SK-N-SH treated with all-trans-retinoic acid at 6 μM for 48 hours (cell line): ENCODE results near the gene CLTC.

Source experiments
- ATAC-seq: fragments of 200-7000 bp; cut with Tn5 transposase; 3 replicates; pipeline ENCODE4 v1.9.1; 2020; ENCODE audit warnings: mild to moderate bottlenecking, moderate library complexity
- ARNTL ChIP-seq: fragments of 450-650 bp; formaldehyde crosslinking; IDR thresholded peaks from 2 replicates; pipeline ENCODE4 v1.5.0; 2020; ENCODE audit warnings: low read depth, mild to moderate bottlenecking, moderate library complexity, borderline replicate concordance
- CREB5 ChIP-seq: fragments of 250-450 bp; sonication (Bioruptor Pico); IDR thresholded peaks from 2 replicates; pipeline ENCODE4 v1.5.1; 2020; ENCODE audit warnings: low read depth, mild to moderate bottlenecking, moderate library complexity
- CSDC2 ChIP-seq: fragments of 250-450 bp; sonication (Bioruptor Pico); IDR thresholded peaks from 2 replicates; pipeline ENCODE4 v1.5.0; 2020; ENCODE audit warnings: mild to moderate bottlenecking, moderate library complexity
- CSRNP3 ChIP-seq: fragments of 250-450 bp; sonication (Bioruptor Pico); IDR thresholded peaks from 2 replicates; pipeline ENCODE4 v1.5.1; 2021; ENCODE audit warnings: mild to moderate bottlenecking, moderate library complexity
- ESRRG ChIP-seq: fragments of 250-450 bp; sonication (Bioruptor Pico); IDR thresholded peaks from 2 replicates; pipeline ENCODE4 v1.6.1; 2021; ENCODE audit warnings: mild to moderate bottlenecking
- GLIS3 ChIP-seq: fragments of 250-450 bp; sonication (Bioruptor Pico); IDR thresholded peaks from 2 replicates; pipeline ENCODE4 v1.5.0; 2020; ENCODE audit warnings: mild to moderate bottlenecking, moderate library complexity
- ISL1 ChIP-seq: fragments of 250-450 bp; sonication (Bioruptor Pico); IDR thresholded peaks from 2 replicates; pipeline ENCODE4 v2.1.2; 2022; ENCODE audit warnings: mild to moderate bottlenecking, moderate library complexity
- OSR1 ChIP-seq: fragments of 250-450 bp; sonication (Bioruptor Pico); IDR thresholded peaks from 2 replicates; pipeline ENCODE4 v1.8.0; 2022; ENCODE audit warnings: moderate library complexity, mild to moderate bottlenecking, inconsistent platforms
- PATZ1 ChIP-seq: fragments of 250-450 bp; sonication (Bioruptor Pico); IDR thresholded peaks from 2 replicates; pipeline ENCODE4 v1.8.0; 2020; ENCODE audit warnings: mild to moderate bottlenecking, moderate library complexity, borderline replicate concordance
- POU6F1 ChIP-seq: fragments of 250-450 bp; sonication (Bioruptor Pico); IDR thresholded peaks from 2 replicates; pipeline ENCODE4 v1.8.0; 2021; ENCODE audit warnings: low read depth, mild to moderate bottlenecking, moderate library complexity, borderline replicate concordance
- PPARA ChIP-seq: fragments of 250-450 bp; sonication (Bioruptor Pico); IDR thresholded peaks from 2 replicates; pipeline ENCODE4 v1.5.0; 2020; ENCODE audit warnings: mild to moderate bottlenecking, borderline replicate concordance
- TCF4 ChIP-seq: fragments of 250-450 bp; sonication (Bioruptor Pico); IDR thresholded peaks from 2 replicates; pipeline ENCODE4 v1.8.0; 2021; ENCODE audit warnings: mild to moderate bottlenecking, moderate library complexity, borderline replicate concordance
- TOX ChIP-seq: fragments of 250-450 bp; sonication (Bioruptor Pico); IDR thresholded peaks from 2 replicates; pipeline ENCODE4 v1.8.0; 2021; ENCODE audit warnings: mild to moderate bottlenecking, moderate library complexity, borderline replicate concordance
- TSHZ2 ChIP-seq: fragments of 250-450 bp; sonication (Bioruptor Pico); IDR thresholded peaks from 2 replicates; pipeline ENCODE4 v1.5.0; 2020; ENCODE audit warnings: mild to moderate bottlenecking, moderate library complexity
- ZC3H10 ChIP-seq: fragments of 250-450 bp; sonication (Bioruptor Pico); IDR thresholded peaks from 2 replicates; pipeline ENCODE4 v1.5.1; 2021; ENCODE audit warnings: mild to moderate bottlenecking, moderate library complexity
- ZFP3 ChIP-seq: fragments of 250-450 bp; sonication (Bioruptor Pico); IDR thresholded peaks from 2 replicates; pipeline ENCODE4 v1.5.0; 2020; ENCODE audit warnings: mild to moderate bottlenecking, moderate library complexity
- ZFP30 ChIP-seq: fragments of 450-650 bp; formaldehyde crosslinking; IDR thresholded peaks from 2 replicates; pipeline ENCODE4 v1.5.0; 2022; ENCODE audit warnings: mild to moderate bottlenecking, moderate library complexity
- ZNF70 ChIP-seq: fragments of 450-650 bp; formaldehyde crosslinking; IDR thresholded peaks from 2 replicates; pipeline ENCODE4 v1.5.0; 2020; ENCODE audit warnings: mild to moderate bottlenecking, moderate library complexity
- ZNF8 ChIP-seq: fragments of 450-650 bp; formaldehyde crosslinking; IDR thresholded peaks from 2 replicates; pipeline ENCODE4 v1.5.0; 2020; ENCODE audit warnings: mild to moderate bottlenecking, moderate library complexity

CLTC gene

GRCh38 chr17:59676716-59677115 is 57.0 kb downstream of the CLTC start:
- TF ChIP-seq OSR1 (CRISPR knock-in tag) (no peak), ZFP30 (CRISPR knock-in tag) (no peak), ESRRG (CRISPR knock-in tag) (no peak), ZC3H10 (no peak)
- TF ChIP-seq, all 23 proteins: peak for 0
- peak; percentile 16 for ATAC-seq

- no peak for ATAC-seq
- TF ChIP-seq TSHZ2 (CRISPR knock-in tag): no peak
These were observed 59.2 kb downstream of the CLTC start for GRCh38 chr17:59678918-59679317.

- peak; percentile 42; the same call in 1 of the 3 replicates for ATAC-seq
- TF ChIP-seq PATZ1 (CRISPR knock-in tag): no peak
- TF ChIP-seq POU6F1: no peak
- TF ChIP-seq GLIS3 (CRISPR knock-in tag): no peak
- no peak for TF ChIP-seq ESRRG (CRISPR knock-in tag)
- TF ChIP-seq CSRNP3 (CRISPR knock-in tag): no peak
- TF ChIP-seq ZFP3 (CRISPR knock-in tag): no peak
- no peak for TF ChIP-seq CREB5 (CRISPR knock-in tag)
- TF ChIP-seq ARNTL (CRISPR knock-in tag): no peak
- no peak for TF ChIP-seq OSR1 (CRISPR knock-in tag)
- TF ChIP-seq ZNF70: no peak
- no peak for TF ChIP-seq ZFP30 (CRISPR knock-in tag)
- no peak for TF ChIP-seq TOX (CRISPR knock-in tag)
- TF ChIP-seq CSDC2 (CRISPR knock-in tag): no peak
- TF ChIP-seq TCF4 (CRISPR knock-in tag): no peak
- TF ChIP-seq ISL1: no peak
- no peak for TF ChIP-seq PPARA (CRISPR knock-in tag)
- TF ChIP-seq ZNF8: no peak
- TF ChIP-seq TSHZ2 (CRISPR knock-in tag): no peak
These were observed 60.6 kb downstream of the CLTC start for GRCh38 chr17:59680314-59680713.
